Gastroesophageal sphincter (tissue), 4 donors: ENCODE data around the gene ADGB. TPM values are rescaled to one million over a fixed set of nuclear protein-coding genes. Genes with fewer than 3 reads are reported as not detected.

Source experiments
- ATAC-seq: fragments of 150-250 bp; one replicate; pipeline ENCODE4 v1.9.1; 2016; ENCODE audit warnings: mild to moderate bottlenecking, moderate library complexity
- H3K27ac ChIP-seq, 4 donors: fragments of 200-600 bp; sonication (generic) in 3 of 4; 1 replicate in 3 of 4; 2 replicates in 1 of 4; pipeline ENCODE4 v1.5.1; 2016 to 2019
- H3K27me3 ChIP-seq: fragments of 200-600 bp; sonication (generic); one replicate; pipeline ENCODE4 v1.5.1; 2019
- H3K36me3 ChIP-seq, 2 donors: fragments of 200-600 bp; sonication (generic); one replicate each; pipeline ENCODE4 v1.5.1; 2019; ENCODE audit warnings: control low read depth in 1 of 2
- H3K4me1 ChIP-seq, 3 donors: fragments of 200-600 bp; sonication (generic); 1 replicate in 2 of 3; 2 replicates in 1 of 3; pipeline ENCODE4 v1.5.1; 2016 to 2019; ENCODE audit warnings: control low read depth in 2 of 3
- H3K4me3 ChIP-seq, 2 donors: fragments of 200-600 bp; sonication (generic); one replicate each; pipeline ENCODE4 v1.5.1; 2019; ENCODE audit warnings: mild to moderate bottlenecking in 1 of 2, moderate library complexity in 1 of 2
- H3K9me3 ChIP-seq, 3 donors: fragments of 200-600 bp; sonication (generic); one replicate each; pipeline ENCODE4 v1.5.1; 2017 to 2019; ENCODE audit warnings: control low read depth in 2 of 3
- CTCF ChIP-seq, 4 experiments: fragments of 200-600 bp in 2 of 4; fragments of 450-650 bp in 2 of 4; sonication (generic) in 1 of 4; IDR thresholded peaks; one replicate each; pipeline ENCODE4 v1.5.1; 2017 to 2019; ENCODE audit warnings: antibody characterized with exemption in 4 of 4, mild to moderate bottlenecking in 2 of 4, moderate library complexity in 2 of 4
- EP300 ChIP-seq: sonication (generic); formaldehyde crosslinking; IDR thresholded peaks from one replicate; pipeline ENCODE4 v1.6.1; 2017; ENCODE audit warnings: antibody characterized with exemption, mild to moderate bottlenecking
- POLR2A ChIP-seq, 2 donors: fragments of 450-650 bp; IDR thresholded peaks; one replicate each; pipeline ENCODE4 v1.6.1; 2017; ENCODE audit warnings: antibody characterized with exemption in 2 of 2, mild to moderate bottlenecking in 2 of 2, moderate library complexity in 1 of 2
- POLR2AphosphoS5 ChIP-seq: sonication (generic); formaldehyde crosslinking; IDR thresholded peaks from one replicate; pipeline ENCODE4 v1.6.1; 2017; ENCODE audit warnings: antibody characterized with exemption
- WGBS, 2 donors: methylation state at CpG; one replicate each; pipeline ENCODE4 v1.1.5; 2018; ENCODE audit warnings: low coverage in 1 of 2; 5-methylcytosine and 5-hydroxymethylcytosine counted together
- total RNA-seq, 4 donors: library from RNA; depleted of rRNA; stranded (reverse); fragments of >200 nt; gene quantifications; one replicate each; pipeline ENCODE4 v1.1.0, GENCODE V29; 2016

ADGB gene
- total RNA-seq, 4 donors from 2014 or later, result not detected

- TF ChIP-seq POLR2A (IDR thresholded peaks at IDR 0.05) (no peak), CTCF (IDR thresholded peaks at IDR 0.05) (no peak), EP300 (no peak), POLR2AphosphoS5 (no peak)
- no peak for ATAC-seq
- WGBS, 2 donors, result 72% methylated on average over 6 of the region's 8 CpGs; no CpG with 5 or more reads in 1 of the 2 donors
- H3K4me3 ChIP-seq, result no peak overlapping the region
- H3K36me3 ChIP-seq, result no peaks in the 10 kb centered on the region
- H3K4me1 ChIP-seq, result no peaks in the 10 kb centered on the region
- no peaks in the 10 kb centered on the region for H3K9me3 ChIP-seq
- H3K27me3 ChIP-seq, result no peaks in the 10 kb centered on the region
- H3K27ac ChIP-seq, result no peak overlapping the region
Observed at GRCh38 chr6:146650799-146651481, 52.2 kb downstream of the ADGB start.

DNA sequence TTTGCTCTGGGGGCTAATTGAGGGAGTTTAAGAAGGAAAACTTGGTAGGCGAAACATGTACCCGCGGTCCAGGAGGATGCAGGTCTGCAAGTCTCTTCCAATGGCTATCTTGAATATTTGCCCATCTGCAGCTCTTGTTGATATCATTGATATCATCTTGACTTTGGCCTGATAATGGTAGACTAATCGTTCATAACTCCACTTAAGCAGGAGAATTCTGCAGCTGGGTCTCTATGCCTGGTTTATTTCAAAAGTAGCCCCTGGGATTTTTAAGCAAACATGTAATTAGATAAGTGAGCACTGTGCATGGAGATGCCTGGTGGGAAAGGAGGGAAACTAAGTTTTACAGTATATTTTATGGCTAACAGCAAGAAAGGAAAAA lies 52.7 kb downstream of the ADGB start:
- H3K9me3 ChIP-seq, result no peaks in the 10 kb centered on the region
- H3K36me3 ChIP-seq, result no peaks in the 10 kb centered on the region
- H3K4me3 ChIP-seq, result no peak overlapping the region
- no peaks in the 10 kb centered on the region for H3K4me1 ChIP-seq
- ATAC-seq, result no peak
- no peak for TF ChIP-seq CTCF (IDR thresholded peaks at IDR 0.05)
- TF ChIP-seq EP300, result no peak
- TF ChIP-seq POLR2A (IDR thresholded peaks at IDR 0.05), result no peak
- no peak for TF ChIP-seq POLR2AphosphoS5
- WGBS, 2 donors, result 68 to 100% methylated on average over 3 to 4 of the region's 4 CpGs
- H3K27ac ChIP-seq, result no peak overlapping the region
- no peaks in the 10 kb centered on the region for H3K27me3 ChIP-seq

DNA sequence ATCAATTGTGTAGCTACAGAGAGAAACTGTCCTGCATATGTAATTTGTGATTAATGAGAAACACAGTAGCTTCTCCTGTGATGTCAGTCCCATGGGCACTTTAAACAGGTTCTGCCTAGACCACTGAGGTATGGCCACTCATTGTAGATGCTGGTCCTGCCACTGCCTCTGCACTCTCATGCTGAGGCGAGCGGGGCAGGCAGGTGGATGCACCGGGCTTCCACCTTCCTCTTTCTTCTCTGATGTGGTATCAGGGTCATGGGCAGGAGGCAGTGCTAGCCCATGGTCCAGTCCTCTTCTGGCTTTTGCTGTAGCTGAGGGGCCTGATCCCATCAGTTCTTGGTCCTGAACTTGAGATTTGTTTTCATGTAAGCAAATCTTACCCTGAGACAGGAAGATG lies 58.7 kb downstream of the ADGB start:
- H3K4me1 ChIP-seq, result no peaks in the 10 kb centered on the region
- H3K27me3 ChIP-seq, result no peaks in the 10 kb centered on the region
- no peak for TF ChIP-seq EP300
- TF ChIP-seq CTCF (IDR thresholded peaks at IDR 0.05), result no peak
- TF ChIP-seq POLR2AphosphoS5, result no peak
- no peak for TF ChIP-seq POLR2A (IDR thresholded peaks at IDR 0.05)
- ATAC-seq, result no peak
- WGBS, 2 donors, result 92 to 100% methylated on average over 1 to 3 of the region's 3 CpGs
- H3K9me3 ChIP-seq, result no peaks in the 10 kb centered on the region
- H3K36me3 ChIP-seq, result no peaks in the 10 kb centered on the region
- H3K27ac ChIP-seq, result no peak overlapping the region
- no peak overlapping the region for H3K4me3 ChIP-seq

- ATAC-seq, result no peak
- Histone ChIP-seq H3K9me3 (no peaks in the 10 kb centered on the region), H3K27me3 (no peaks in the 10 kb centered on the region), H3K27ac (no peak overlapping the region), H3K36me3 (no peaks in the 10 kb centered on the region), H3K4me3 (no peak overlapping the region), H3K4me1 (no peaks in the 10 kb centered on the region)
- TF ChIP-seq POLR2AphosphoS5 (no peak), POLR2A (IDR thresholded peaks at IDR 0.05) (no peak)
- WGBS, 2 donors, result 25 to 30% methylated on average over 3 of the region's 3 CpGs
Observed at GRCh38 chr6:146664871-146665360, 66.1 kb downstream of the ADGB start.

DNA sequence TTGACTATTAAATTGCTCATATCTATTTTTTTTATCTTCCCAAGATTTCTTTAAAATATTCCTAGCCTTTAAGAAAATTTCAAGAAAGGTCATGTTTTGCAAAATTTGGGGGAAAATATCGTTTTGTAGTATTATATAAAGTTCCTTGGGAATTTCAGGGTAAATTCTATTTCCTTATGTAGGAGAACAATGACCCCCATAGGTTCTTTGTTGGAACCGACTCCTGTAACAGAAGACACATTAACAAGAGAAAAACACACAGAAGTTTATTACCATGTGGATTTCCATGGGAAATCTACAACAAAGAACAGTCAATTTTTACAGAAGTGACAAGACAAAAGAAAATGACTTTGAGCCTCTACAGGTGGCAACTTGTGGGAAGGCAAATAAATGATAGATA lies 68.1 kb downstream of the ADGB start:
- ATAC-seq, result no peak
- Histone ChIP-seq H3K36me3 (no peaks in the 10 kb centered on the region), H3K27ac (no peak overlapping the region), H3K4me3 (no peak overlapping the region), H3K9me3 (no peaks in the 10 kb centered on the region), H3K4me1 (no peaks in the 10 kb centered on the region), H3K27me3 (no peaks in the 10 kb centered on the region)
- TF ChIP-seq CTCF (IDR thresholded peaks at IDR 0.05), result no peak
- no peak for TF ChIP-seq POLR2AphosphoS5
- 23 to 30% methylated on average over 2 of the region's 2 CpGs for WGBS, 2 donors
